Nephron progenitor cell (in vitro differentiated cells): ENCODE measurements around the gene IL1RAPL2.

Source experiments
- DNase-seq: peaks from one replicate; pipeline ENCODE4 v3.0.0; 2021
- H3K27ac Mint-ChIP-seq: 2 replicates; pipeline ENCODE4 v1.8.0; 2021; ENCODE audit warnings: mild to moderate bottlenecking, moderate library complexity, mixed read lengths
- H3K27me3 Mint-ChIP-seq: 2 replicates; pipeline ENCODE4 v1.8.0; 2021; ENCODE audit warnings: mild to moderate bottlenecking, low read depth, mixed read lengths; ENCODE audit not compliant: poor library complexity
- H3K36me3 Mint-ChIP-seq: 2 replicates; pipeline ENCODE4 v1.8.0; 2021; ENCODE audit warnings: low read depth, mixed read lengths
- H3K4me1 Mint-ChIP-seq: 2 replicates; pipeline ENCODE4 v1.8.0; 2021; ENCODE audit warnings: mixed read lengths
- H3K4me3 Mint-ChIP-seq: 2 replicates; pipeline ENCODE4 v1.8.0; 2021; ENCODE audit warnings: mild to moderate bottlenecking, moderate library complexity, mixed read lengths
- H3K9me3 Mint-ChIP-seq: 2 replicates; pipeline ENCODE4 v1.8.0; 2021; ENCODE audit warnings: mild to moderate bottlenecking, moderate library complexity, mixed read lengths
- TF ChIP-seq, protein P1 (sequence below): fragments of 200-600 bp; sonication (generic); IDR thresholded peaks from 2 replicates; pipeline ENCODE4 v1.5.0; 2021; ENCODE audit warnings: antibody characterized with exemption

The IL1RAPL2 gene

DNA sequence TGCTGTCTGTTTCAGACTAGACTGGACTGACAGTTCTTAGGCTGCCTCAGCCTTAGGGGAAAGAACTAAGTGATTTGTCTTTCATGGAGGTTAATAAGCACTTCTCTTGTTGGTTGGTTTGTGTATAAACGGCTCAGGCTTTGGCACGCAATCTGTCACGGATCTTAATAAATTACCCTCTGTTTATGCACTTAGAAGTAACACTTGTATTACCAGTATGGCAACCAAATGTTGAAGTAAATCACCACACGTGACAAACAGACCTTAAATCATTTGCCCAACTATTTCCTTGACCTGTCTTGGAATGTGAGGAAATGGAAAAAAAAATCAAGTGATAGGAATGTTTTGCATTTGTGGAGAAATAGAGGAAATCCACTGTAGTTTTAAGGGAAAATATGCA, 584.6 kb downstream of the IL1RAPL2 start:
- Mint-ChIP-seq H3K36me3 (no peaks in the 10 kb centered on the region), H3K27ac (no peak overlapping the region), H3K4me3 (no peak overlapping the region), H3K4me1 (peaks cover 9% of the 10 kb centered on the region), H3K27me3 (no peaks in the 10 kb centered on the region), H3K9me3 (peaks cover 36% of the 10 kb centered on the region)
- TF ChIP-seq, protein P1, sequence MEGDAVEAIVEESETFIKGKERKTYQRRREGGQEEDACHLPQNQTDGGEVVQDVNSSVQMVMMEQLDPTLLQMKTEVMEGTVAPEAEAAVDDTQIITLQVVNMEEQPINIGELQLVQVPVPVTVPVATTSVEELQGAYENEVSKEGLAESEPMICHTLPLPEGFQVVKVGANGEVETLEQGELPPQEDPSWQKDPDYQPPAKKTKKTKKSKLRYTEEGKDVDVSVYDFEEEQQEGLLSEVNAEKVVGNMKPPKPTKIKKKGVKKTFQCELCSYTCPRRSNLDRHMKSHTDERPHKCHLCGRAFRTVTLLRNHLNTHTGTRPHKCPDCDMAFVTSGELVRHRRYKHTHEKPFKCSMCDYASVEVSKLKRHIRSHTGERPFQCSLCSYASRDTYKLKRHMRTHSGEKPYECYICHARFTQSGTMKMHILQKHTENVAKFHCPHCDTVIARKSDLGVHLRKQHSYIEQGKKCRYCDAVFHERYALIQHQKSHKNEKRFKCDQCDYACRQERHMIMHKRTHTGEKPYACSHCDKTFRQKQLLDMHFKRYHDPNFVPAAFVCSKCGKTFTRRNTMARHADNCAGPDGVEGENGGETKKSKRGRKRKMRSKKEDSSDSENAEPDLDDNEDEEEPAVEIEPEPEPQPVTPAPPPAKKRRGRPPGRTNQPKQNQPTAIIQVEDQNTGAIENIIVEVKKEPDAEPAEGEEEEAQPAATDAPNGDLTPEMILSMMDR = no peak
- DNase-seq = no peak

DNA sequence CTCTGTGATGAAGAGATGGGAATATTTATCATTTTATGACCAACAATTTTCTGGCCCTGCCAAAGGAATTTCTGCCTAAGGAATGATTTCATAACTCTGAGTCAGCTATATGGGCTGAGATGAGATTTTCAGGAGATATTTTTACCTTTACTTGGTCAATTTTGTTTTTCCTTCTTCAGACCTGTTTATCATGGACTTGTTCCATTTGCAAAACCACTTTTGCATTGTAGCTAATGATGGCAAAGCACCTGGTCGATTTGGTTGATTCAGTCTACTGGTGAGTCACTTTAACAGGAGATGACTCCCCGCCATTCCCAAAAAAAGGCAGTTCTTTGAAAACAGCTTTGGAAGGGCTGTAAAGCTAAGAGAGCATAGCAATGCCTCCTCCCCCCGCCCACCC, 601.2 kb downstream of the IL1RAPL2 start:
- peaks cover 9% of the 10 kb centered on the region for H3K9me3 Mint-ChIP-seq
- DNase-seq = no peak
- H3K36me3 Mint-ChIP-seq = no peaks in the 10 kb centered on the region
- TF ChIP-seq, protein P1 = no peak
- no peaks in the 10 kb centered on the region for H3K4me1 Mint-ChIP-seq
- no peak overlapping the region for H3K4me3 Mint-ChIP-seq
- H3K27me3 Mint-ChIP-seq = peaks cover 4% of the 10 kb centered on the region
- no peak overlapping the region for H3K27ac Mint-ChIP-seq

DNA sequence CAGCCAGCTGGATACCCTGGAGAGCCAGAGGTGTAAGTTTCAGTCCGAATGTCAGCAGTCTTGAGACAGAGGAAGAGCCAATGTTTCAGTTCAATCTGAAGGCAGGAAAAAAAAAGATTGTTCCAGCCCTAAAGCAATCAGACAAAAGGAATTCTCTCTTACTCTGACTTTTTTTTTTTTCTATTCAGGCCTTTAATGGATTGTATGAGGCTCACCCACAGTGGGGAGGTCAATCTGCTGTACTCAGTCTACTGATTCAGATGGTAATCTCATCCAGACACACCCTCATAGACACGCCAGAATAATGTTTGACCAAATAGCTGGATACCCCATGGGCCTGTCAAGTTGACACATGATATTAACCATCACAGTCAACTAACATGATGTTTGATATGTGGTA, 602.6 kb downstream of the IL1RAPL2 start:
- H3K4me3 Mint-ChIP-seq = no peak overlapping the region
- H3K27me3 Mint-ChIP-seq = peaks cover 7% of the 10 kb centered on the region
- H3K27ac Mint-ChIP-seq = no peak overlapping the region
- TF ChIP-seq, protein P1 = no peak
- no peaks in the 10 kb centered on the region for H3K4me1 Mint-ChIP-seq
- no peaks in the 10 kb centered on the region for H3K36me3 Mint-ChIP-seq
- peaks cover 8% of the 10 kb centered on the region for H3K9me3 Mint-ChIP-seq
- no peak for DNase-seq

DNA sequence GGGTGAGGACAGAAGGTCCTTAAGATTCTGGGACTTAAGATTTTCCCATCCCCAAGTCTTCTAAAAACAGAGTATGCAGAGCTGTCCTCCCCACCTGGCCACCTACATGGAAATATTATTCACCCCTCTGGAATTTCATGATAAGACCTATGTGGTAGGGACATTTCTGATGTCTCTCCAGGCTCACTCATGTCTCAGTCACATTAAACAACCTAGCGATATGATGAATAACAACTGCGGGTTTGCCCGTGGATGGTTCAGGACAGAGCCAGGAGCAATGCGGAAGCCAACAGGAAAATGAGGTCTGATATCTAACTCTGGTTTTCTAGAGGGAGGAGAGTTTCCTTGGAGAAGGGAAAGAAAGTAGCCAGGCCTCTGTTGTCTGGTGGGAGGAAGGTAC, 607.1 kb downstream of the IL1RAPL2 start:
- no peak overlapping the region for H3K27ac Mint-ChIP-seq
- peaks cover 7% of the 10 kb centered on the region for H3K27me3 Mint-ChIP-seq
- TF ChIP-seq, protein P1 = no peak
- H3K36me3 Mint-ChIP-seq = no peaks in the 10 kb centered on the region
- no peaks in the 10 kb centered on the region for H3K4me1 Mint-ChIP-seq
- peaks cover 8% of the 10 kb centered on the region for H3K9me3 Mint-ChIP-seq
- DNase-seq = no peak
- no peak overlapping the region for H3K4me3 Mint-ChIP-seq

DNA sequence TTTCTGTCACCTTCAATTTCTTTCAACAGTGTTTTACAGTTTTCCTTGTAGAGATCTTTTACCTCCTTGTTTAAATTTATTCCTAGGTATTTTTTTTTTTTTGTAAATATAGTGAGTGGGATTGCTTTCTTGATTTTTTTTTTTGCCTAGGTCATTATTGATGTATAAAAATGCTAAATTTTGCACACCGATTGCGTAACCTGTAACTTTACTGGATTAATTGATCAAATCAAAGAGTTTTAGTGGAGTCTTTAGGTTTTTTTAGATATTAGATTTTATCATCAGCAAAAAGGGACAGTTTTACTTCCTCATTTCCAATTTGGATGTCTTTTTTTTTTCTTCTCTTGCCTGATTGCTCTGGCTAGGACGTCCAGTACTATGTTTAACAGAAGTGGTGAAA, 613.6 kb downstream of the IL1RAPL2 start:
- Mint-ChIP-seq H3K4me1 (no peaks in the 10 kb centered on the region), H3K4me3 (no peak overlapping the region), H3K27ac (no peak overlapping the region), H3K36me3 (no peaks in the 10 kb centered on the region), H3K27me3 (no peaks in the 10 kb centered on the region), H3K9me3 (peaks cover 44% of the 10 kb centered on the region)
- TF ChIP-seq, protein P1 = no peak
- no peak for DNase-seq

DNA sequence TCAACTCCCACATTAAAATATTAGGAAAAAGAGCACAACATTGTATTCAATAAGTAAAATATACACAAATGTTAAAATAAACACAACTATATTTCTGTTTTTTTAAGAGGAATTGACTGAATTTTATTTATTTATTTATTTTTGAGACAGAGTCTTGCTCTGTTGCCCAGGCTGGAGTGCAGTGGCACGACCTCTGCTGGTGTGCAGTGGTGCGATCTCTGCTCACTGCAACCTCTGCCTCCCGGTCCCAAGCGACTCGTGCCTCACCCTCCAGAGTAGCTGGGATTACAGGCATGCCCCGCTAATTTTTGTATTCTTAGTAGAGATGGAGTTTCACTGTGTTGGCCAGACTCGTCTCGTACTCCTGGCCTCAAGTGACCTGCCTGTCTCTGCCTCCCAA, 623.1 kb downstream of the IL1RAPL2 start:
- H3K27ac Mint-ChIP-seq = no peak overlapping the region
- no peaks in the 10 kb centered on the region for H3K4me1 Mint-ChIP-seq
- H3K4me3 Mint-ChIP-seq = no peak overlapping the region
- H3K27me3 Mint-ChIP-seq = peaks cover 9% of the 10 kb centered on the region
- no peaks in the 10 kb centered on the region for H3K36me3 Mint-ChIP-seq
- TF ChIP-seq, protein P1 = no peak
- H3K9me3 Mint-ChIP-seq = peaks cover under 1% of the 10 kb centered on the region
- DNase-seq = no peak
